GM23338 (cell line): ENCODE measurements around the gene MRPS21. TPM values are rescaled to one million over a fixed set of nuclear protein-coding genes. Genes with fewer than 3 reads are reported as not detected.

Experiments used
- ATAC-seq: fragments of 200-7000 bp; cut with Tn5 transposase; 3 replicates; pipeline ENCODE4 v1.9.1; 2020
- DNase-seq: peaks from one replicate; pipeline ENCODE4 v3.0.0-alpha.2; 2015; ENCODE audit warnings: low spot score
- H2AFZ ChIP-seq: fragments of 200-600 bp; sonication (generic); 2 replicates; pipeline ENCODE4 v1.8.0; 2016; ENCODE audit warnings: antibody characterized with exemption, mild to moderate bottlenecking, moderate library complexity
- H3F3A ChIP-seq: fragments of 200-600 bp; sonication (generic); replicated peaks from 2 replicates; pipeline ENCODE4 v1.8.0; 2017; ENCODE audit warnings: antibody characterized with exemption, mixed run types, low read depth
- H3K27ac ChIP-seq: fragments of 200-600 bp; sonication (generic); 2 replicates; pipeline ENCODE4 v1.6.1; 2016; ENCODE audit warnings: low read depth
- H3K27me3 ChIP-seq: fragments of 200-600 bp; sonication (generic); 2 replicates; pipeline ENCODE4 v1.8.0; 2016; ENCODE audit warnings: mild to moderate bottlenecking, mixed run types, moderate library complexity; ENCODE audit not compliant: insufficient read depth
- H3K36me3 ChIP-seq: fragments of 200-600 bp; sonication (generic); 2 replicates; pipeline ENCODE4 v1.8.0; 2016; ENCODE audit warnings: mild to moderate bottlenecking; ENCODE audit not compliant: insufficient read depth
- H3K4me1 ChIP-seq: fragments of 200-600 bp; sonication (generic); 2 replicates; pipeline ENCODE4 v1.8.0; 2016; ENCODE audit warnings: mild to moderate bottlenecking, moderate library complexity; ENCODE audit not compliant: insufficient read depth
- H3K4me2 ChIP-seq: fragments of 200-600 bp; sonication (generic); 2 replicates; pipeline ENCODE4 v1.7.1; 2017; ENCODE audit warnings: mixed run types
- H3K4me3 ChIP-seq: fragments of 200-600 bp; sonication (generic); 2 replicates; pipeline ENCODE4 v1.6.1; 2016; ENCODE audit warnings: mixed run types
- H3K79me2 ChIP-seq: fragments of 200-600 bp; sonication (generic); replicated peaks from 2 replicates; pipeline ENCODE4 v1.8.0; 2017; ENCODE audit warnings: mild to moderate bottlenecking; ENCODE audit not compliant: insufficient read depth
- H3K9me2 ChIP-seq: fragments of 200-600 bp; sonication (generic); 2 replicates; pipeline ENCODE4 v1.8.0; 2017; ENCODE audit not compliant: insufficient read depth
- H4K20me1 ChIP-seq: fragments of 200-600 bp; sonication (generic); replicated peaks from 2 replicates; pipeline ENCODE4 v1.8.0; 2017; ENCODE audit warnings: mild to moderate bottlenecking; ENCODE audit not compliant: insufficient read depth
- H3K27ac Mint-ChIP-seq: 2 replicates; pipeline ENCODE4 v1.8.0; 2020; ENCODE audit warnings: inconsistent platforms, mild to moderate bottlenecking, moderate library complexity, mixed read lengths
- H3K27me3 Mint-ChIP-seq: 3 replicates; pipeline ENCODE4 v1.8.0; 2022; ENCODE audit warnings: low read depth, mild to moderate bottlenecking, moderate library complexity, mixed read lengths, inconsistent platforms; ENCODE audit not compliant: insufficient read depth, poor library complexity
- H3K36me3 Mint-ChIP-seq: 3 replicates; pipeline ENCODE4 v1.8.0; 2021; ENCODE audit warnings: low read depth, mild to moderate bottlenecking, inconsistent platforms, moderate library complexity, mixed read lengths
- H3K4me1 Mint-ChIP-seq: 3 replicates; pipeline ENCODE4 v1.8.0; 2020; ENCODE audit warnings: mild to moderate bottlenecking, inconsistent platforms, mixed read lengths
- H3K4me3 Mint-ChIP-seq: 3 replicates; pipeline ENCODE4 v1.8.0; 2021; ENCODE audit warnings: moderate library complexity, mild to moderate bottlenecking, inconsistent platforms, mixed read lengths
- H3K9me3 Mint-ChIP-seq: 3 replicates; pipeline ENCODE4 v1.8.0; 2020; ENCODE audit warnings: moderate library complexity, mild to moderate bottlenecking, inconsistent platforms, mixed read lengths
- CREB1 ChIP-seq: fragments of 250-450 bp; sonication (Bioruptor Pico); IDR thresholded peaks from 2 replicates; pipeline ENCODE4 v1.5.0; 2020; ENCODE audit warnings: low read depth, mild to moderate bottlenecking, moderate library complexity
- EZH2phosphoT487 ChIP-seq: fragments of 200-600 bp; sonication (generic); IDR thresholded peaks from one replicate; pipeline ENCODE4 v1.8.1; 2018; ENCODE audit warnings: antibody characterized with exemption; ENCODE audit not compliant: unreplicated experiment
- NANOG ChIP-seq: IDR thresholded peaks from 2 replicates; pipeline ENCODE4 v1.6.1; 2016; ENCODE audit warnings: antibody characterized with exemption, borderline replicate concordance
- STAT1 ChIP-seq: IDR thresholded peaks from one replicate; pipeline ENCODE4 v1.6.1; 2016; ENCODE audit warnings: antibody characterized with exemption; ENCODE audit not compliant: unreplicated experiment
- ZNF331 ChIP-seq: fragments of 250-450 bp; sonication (Bioruptor Pico); IDR thresholded peaks from 2 replicates; pipeline ENCODE4 v1.5.0; 2020; ENCODE audit warnings: low read depth, mild to moderate bottlenecking, moderate library complexity
- polyA plus RNA-seq: library from polyadenylated mRNA; unstranded; fragments of >200 nt; fragmentation: Nextera tagmentation; extraction: Ambion mirVana; gene quantifications from 2 replicates; pipeline ENCODE4 v1.2.1, GENCODE V29; 2016
- total RNA-seq: library from RNA; depleted of rRNA; stranded (reverse); fragments of >200 nt; shearing (Covaris generic); gene quantifications from 2 replicates; pipeline ENCODE4 v1.2.3, GENCODE V29; 2014
- TF ChIP-seq, protein P1 (sequence below): fragments of 250-450 bp; sonication (Bioruptor Pico); IDR thresholded peaks from 2 replicates; pipeline ENCODE4 v1.5.0; 2020; ENCODE audit warnings: mild to moderate bottlenecking, moderate library complexity
- TF ChIP-seq, protein P2 (sequence below): IDR thresholded peaks from 2 replicates; pipeline ENCODE4 v1.6.1; 2016; ENCODE audit warnings: antibody characterized with exemption
- TF ChIP-seq, protein P3 (sequence below), 2 experiments: fragments of 200-600 bp in 1 of 2; sonication (generic) in 1 of 2; conservative IDR thresholded peaks; 2 replicates each; pipeline versions ENCODE4 v1.5.1 to v1.6.1; 2016 to 2017; ENCODE audit warnings: antibody characterized with exemption in 2 of 2, low read depth in 2 of 2, mild to moderate bottlenecking in 2 of 2, moderate library complexity in 1 of 2

The MRPS21 gene
- total and polyA plus RNA-seq, 2 experiments from 2014 or later, result 51.2 to 313 TPM

DNA sequence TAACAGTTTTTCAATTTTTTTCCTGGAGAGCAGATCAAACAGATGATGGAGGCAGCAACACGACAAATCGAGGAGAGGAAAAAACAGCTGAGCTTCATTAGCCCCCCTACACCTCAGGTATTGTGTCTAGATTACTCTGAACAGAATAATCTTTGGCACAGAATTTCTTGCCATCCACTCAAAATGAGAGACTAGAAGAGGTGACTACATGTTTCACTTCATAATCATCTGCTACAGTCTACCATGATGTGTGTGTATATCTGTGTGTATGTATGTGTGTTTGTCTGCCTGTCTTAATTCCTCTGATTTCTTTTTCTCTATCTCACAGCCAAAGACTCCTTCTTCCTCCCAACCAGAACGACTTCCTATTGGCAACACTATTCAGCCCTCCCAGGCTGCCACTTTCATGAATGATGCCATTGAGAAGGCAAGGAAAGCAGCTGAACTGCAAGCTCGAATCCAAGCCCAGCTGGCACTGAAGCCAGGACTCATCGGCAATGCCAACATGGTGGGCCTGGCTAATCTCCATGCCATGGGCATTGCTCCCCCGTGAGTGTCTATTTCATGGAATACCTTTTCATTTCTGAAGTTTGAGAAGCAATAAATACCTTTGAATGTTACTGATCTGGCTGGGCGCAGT, 39.1 kb downstream of the MRPS21 start (continued):
- TF ChIP-seq, protein P1, sequence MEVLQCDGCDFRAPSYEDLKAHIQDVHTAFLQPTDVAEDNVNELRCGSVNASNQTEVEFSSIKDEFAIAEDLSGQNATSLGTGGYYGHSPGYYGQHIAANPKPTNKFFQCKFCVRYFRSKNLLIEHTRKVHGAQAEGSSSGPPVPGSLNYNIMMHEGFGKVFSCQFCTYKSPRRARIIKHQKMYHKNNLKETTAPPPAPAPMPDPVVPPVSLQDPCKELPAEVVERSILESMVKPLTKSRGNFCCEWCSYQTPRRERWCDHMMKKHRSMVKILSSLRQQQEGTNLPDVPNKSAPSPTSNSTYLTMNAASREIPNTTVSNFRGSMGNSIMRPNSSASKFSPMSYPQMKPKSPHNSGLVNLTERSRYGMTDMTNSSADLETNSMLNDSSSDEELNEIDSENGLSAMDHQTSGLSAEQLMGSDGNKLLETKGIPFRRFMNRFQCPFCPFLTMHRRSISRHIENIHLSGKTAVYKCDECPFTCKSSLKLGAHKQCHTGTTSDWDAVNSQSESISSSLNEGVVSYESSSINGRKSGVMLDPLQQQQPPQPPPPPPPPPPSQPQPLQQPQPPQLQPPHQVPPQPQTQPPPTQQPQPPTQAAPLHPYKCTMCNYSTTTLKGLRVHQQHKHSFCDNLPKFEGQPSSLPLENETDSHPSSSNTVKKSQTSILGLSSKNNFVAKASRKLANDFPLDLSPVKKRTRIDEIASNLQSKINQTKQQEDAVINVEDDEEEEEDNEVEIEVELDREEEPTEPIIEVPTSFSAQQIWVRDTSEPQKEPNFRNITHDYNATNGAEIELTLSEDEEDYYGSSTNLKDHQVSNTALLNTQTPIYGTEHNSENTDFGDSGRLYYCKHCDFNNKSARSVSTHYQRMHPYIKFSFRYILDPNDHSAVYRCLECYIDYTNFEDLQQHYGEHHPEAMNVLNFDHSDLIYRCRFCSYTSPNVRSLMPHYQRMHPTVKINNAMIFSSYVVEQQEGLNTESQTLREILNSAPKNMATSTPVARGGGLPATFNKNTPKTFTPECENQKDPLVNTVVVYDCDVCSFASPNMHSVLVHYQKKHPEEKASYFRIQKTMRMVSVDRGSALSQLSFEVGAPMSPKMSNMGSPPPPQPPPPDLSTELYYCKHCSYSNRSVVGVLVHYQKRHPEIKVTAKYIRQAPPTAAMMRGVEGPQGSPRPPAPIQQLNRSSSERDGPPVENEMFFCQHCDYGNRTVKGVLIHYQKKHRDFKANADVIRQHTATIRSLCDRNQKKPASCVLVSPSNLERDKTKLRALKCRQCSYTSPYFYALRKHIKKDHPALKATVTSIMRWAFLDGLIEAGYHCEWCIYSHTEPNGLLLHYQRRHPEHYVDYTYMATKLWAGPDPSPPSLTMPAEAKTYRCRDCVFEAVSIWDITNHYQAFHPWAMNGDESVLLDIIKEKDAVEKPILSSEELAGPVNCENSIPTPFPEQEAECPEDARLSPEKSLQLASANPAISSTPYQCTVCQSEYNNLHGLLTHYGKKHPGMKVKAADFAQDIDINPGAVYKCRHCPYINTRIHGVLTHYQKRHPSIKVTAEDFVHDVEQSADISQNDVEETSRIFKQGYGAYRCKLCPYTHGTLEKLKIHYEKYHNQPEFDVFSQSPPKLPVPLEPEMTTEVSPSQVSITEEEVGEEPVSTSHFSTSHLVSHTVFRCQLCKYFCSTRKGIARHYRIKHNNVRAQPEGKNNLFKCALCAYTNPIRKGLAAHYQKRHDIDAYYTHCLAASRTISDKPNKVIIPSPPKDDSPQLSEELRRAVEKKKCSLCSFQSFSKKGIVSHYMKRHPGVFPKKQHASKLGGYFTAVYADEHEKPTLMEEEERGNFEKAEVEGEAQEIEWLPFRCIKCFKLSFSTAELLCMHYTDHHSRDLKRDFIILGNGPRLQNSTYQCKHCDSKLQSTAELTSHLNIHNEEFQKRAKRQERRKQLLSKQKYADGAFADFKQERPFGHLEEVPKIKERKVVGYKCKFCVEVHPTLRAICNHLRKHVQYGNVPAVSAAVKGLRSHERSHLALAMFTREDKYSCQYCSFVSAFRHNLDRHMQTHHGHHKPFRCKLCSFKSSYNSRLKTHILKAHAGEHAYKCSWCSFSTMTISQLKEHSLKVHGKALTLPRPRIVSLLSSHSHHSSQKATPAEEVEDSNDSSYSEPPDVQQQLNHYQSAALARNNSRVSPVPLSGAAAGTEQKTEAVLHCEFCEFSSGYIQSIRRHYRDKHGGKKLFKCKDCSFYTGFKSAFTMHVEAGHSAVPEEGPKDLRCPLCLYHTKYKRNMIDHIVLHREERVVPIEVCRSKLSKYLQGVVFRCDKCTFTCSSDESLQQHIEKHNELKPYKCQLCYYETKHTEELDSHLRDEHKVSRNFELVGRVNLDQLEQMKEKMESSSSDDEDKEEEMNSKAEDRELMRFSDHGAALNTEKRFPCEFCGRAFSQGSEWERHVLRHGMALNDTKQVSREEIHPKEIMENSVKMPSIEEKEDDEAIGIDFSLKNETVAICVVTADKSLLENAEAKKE, result no peak
- TF ChIP-seq CREB1, result no peak
- TF ChIP-seq, protein P2, sequence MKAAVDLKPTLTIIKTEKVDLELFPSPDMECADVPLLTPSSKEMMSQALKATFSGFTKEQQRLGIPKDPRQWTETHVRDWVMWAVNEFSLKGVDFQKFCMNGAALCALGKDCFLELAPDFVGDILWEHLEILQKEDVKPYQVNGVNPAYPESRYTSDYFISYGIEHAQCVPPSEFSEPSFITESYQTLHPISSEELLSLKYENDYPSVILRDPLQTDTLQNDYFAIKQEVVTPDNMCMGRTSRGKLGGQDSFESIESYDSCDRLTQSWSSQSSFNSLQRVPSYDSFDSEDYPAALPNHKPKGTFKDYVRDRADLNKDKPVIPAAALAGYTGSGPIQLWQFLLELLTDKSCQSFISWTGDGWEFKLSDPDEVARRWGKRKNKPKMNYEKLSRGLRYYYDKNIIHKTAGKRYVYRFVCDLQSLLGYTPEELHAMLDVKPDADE, result no peak

DNA sequence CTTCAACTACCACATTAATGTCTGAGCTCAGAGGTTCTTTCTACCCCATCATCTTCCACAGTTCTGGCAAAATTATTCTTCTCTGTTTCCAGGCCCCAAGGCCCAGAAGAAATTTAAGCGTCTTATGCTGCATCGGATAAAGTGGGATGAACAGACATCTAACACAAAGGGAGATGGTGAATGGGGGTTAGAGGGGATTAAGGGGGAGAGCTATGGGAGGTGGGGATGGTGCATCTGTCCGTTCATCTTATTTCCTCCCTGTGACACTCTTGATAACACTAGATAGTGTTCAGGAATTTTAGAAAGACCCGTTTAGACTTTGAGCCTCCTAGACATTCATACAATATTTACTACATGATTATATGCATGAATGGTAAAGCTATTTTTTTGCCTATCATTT, 52.7 kb downstream of the MRPS21 start:
- H3K36me3 ChIP-seq, result peaks cover 70% of the 10 kb centered on the region
- H3F3A ChIP-seq, result peaks cover 18% of the 10 kb centered on the region
- no peaks in the 10 kb centered on the region for H3K27me3 ChIP-seq
- H3K4me2 ChIP-seq, result no peak overlapping the region
- Mint-ChIP-seq H3K27ac (no peak overlapping the region), H3K4me1 (no peaks in the 10 kb centered on the region), H3K4me3 (no peak overlapping the region), H3K27me3 (peaks cover 3% of the 10 kb centered on the region), H3K9me3 (no peaks in the 10 kb centered on the region), H3K36me3 (peaks cover 80% of the 10 kb centered on the region)
- no peaks in the 10 kb centered on the region; the same call in 1 of the 2 replicates for H4K20me1 ChIP-seq
- H3K9me2 ChIP-seq, result no peaks in the 10 kb centered on the region
- no peak overlapping the region for H3K4me3 ChIP-seq
- no peak overlapping the region for H3K27ac ChIP-seq
- no peak for ATAC-seq
- H3K4me1 ChIP-seq, result no peaks in the 10 kb centered on the region
- no peak overlapping the region for H2AFZ ChIP-seq
- H3K79me2 ChIP-seq, result no peaks in the 10 kb centered on the region
- DNase-seq, result no peak
- TF ChIP-seq STAT1, result no peak
- TF ChIP-seq, protein P2, result no peak
- TF ChIP-seq ZNF331 (CRISPR knock-in tag), result no peak
- no peak for TF ChIP-seq NANOG
- TF ChIP-seq, protein P3, sequence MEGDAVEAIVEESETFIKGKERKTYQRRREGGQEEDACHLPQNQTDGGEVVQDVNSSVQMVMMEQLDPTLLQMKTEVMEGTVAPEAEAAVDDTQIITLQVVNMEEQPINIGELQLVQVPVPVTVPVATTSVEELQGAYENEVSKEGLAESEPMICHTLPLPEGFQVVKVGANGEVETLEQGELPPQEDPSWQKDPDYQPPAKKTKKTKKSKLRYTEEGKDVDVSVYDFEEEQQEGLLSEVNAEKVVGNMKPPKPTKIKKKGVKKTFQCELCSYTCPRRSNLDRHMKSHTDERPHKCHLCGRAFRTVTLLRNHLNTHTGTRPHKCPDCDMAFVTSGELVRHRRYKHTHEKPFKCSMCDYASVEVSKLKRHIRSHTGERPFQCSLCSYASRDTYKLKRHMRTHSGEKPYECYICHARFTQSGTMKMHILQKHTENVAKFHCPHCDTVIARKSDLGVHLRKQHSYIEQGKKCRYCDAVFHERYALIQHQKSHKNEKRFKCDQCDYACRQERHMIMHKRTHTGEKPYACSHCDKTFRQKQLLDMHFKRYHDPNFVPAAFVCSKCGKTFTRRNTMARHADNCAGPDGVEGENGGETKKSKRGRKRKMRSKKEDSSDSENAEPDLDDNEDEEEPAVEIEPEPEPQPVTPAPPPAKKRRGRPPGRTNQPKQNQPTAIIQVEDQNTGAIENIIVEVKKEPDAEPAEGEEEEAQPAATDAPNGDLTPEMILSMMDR (conservative IDR thresholded peaks at IDR 0.05; ENCODE audit: low read depth in 2 of 2), result no peak
- no peak for TF ChIP-seq CREB1
- no peak for TF ChIP-seq EZH2phosphoT487
